Prostate gland (tissue), 2 donors: ENCODE results near the gene SLC25A43.

Experiments used
- CTCF ChIP-seq, 4 experiments: fragments of 200-600 bp in 2 of 4; fragments of 450-650 bp in 2 of 4; sonication (generic) in 2 of 4; IDR thresholded peaks; 1 replicate in 3 of 4; 2 replicates in 1 of 4; pipeline ENCODE4 v1.5.1; 2016 to 2019; ENCODE audit warnings: antibody characterized with exemption in 4 of 4, mild to moderate bottlenecking in 2 of 4, moderate library complexity in 2 of 4
- POLR2A ChIP-seq: fragments of 450-650 bp; IDR thresholded peaks from one replicate; pipeline ENCODE4 v1.6.1; 2016; ENCODE audit warnings: antibody characterized with exemption, mild to moderate bottlenecking

GRCh38 chrX:119453202-119453601 lies 54.1 kb downstream of the SLC25A43 start:
- TF ChIP-seq POLR2A (no peak), CTCF (IDR thresholded peaks at IDR 0.05) (no peak)
